Activated CD4-positive, alpha-beta T cell treated with anti-CD3 and anti-CD28 coated beads, Interleukin-2, amount 50 U/mL, for 1 hour (primary cell): ENCODE measurements around the gene PLCB1.

Experiments
- DNase-seq: peaks from one replicate; pipeline ENCODE4 v3.0.0-alpha.2; 2020

The PLCB1 gene

DNA sequence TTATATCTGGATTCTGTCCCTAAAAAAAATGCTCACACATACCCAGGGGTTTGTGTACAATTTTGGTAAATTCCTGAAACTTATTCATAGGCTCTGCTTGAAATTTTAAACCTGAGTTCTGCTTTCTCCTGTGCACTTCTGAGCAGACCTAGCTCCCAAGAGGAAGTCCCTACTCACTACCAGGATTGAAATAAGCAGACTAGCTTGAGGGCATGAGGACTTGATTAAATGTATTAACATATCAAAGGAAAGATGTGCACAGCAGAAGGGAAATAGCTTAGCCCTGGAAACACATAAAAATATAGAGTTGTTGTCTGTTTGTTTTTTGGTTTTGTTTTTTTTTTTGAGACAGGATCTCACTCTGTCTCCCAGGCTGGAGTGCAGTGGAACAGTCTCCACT lies 785.0 kb downstream of the PLCB1 start:
- DNase-seq, result no peak

DNA sequence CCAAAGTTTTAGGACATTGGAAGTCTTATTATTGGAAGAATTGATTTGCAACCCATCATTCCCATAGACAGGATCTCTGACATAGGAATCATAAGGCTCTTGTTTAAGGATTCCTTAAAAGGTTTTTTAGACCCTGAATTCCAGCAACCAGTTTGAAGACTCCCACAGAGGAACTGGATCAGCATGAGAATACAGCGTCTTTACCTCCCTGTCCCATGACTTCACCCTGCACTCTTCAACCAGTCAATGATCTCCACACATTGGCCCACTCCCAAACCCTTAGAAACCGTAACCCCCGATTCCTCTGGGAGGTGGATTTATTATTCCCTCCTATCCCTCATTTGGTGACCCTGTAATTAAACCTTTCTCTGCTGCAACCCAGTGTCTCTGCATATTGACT lies 786.1 kb downstream of the PLCB1 start:
- no peak for DNase-seq

DNA sequence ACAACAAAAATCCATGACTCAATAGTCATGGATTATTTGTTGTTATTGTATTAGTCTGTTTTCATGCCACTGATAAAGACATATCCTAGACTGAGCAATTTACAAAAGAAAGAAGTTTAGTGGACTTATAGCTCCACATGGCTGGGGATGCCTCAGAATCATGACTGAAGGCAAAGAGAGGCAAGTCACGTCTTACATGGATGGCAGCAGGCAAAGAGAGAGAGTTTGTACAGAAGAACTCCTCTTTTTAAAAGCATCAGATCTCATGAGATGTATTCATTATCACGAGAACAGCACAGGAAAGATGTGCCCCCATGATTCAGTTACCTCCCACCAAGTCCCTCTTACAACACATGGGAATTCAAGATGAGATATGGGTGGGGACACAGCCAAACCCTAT lies 792.5 kb downstream of the PLCB1 start:
- no peak for DNase-seq

DNA sequence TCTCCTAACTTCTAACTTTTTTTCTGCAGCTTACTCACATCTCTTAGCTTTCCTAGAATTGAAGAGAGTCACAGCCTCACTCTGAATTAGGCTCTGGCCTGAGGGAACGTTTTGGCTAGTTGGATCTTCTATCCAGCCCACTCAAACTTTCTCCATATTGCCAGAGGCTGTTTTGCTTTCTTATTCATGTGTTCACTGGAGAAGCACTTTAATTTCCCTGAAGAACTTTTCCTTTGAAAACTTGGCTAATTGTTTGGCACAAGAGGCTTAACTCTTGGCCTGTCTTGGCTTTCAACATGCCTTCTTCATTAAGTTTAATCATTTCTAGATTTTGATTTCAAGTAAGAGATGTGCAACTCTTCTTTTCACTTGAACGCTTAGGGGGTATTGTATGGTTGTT lies 798.7 kb downstream of the PLCB1 start:
- DNase-seq, result no peak

DNA sequence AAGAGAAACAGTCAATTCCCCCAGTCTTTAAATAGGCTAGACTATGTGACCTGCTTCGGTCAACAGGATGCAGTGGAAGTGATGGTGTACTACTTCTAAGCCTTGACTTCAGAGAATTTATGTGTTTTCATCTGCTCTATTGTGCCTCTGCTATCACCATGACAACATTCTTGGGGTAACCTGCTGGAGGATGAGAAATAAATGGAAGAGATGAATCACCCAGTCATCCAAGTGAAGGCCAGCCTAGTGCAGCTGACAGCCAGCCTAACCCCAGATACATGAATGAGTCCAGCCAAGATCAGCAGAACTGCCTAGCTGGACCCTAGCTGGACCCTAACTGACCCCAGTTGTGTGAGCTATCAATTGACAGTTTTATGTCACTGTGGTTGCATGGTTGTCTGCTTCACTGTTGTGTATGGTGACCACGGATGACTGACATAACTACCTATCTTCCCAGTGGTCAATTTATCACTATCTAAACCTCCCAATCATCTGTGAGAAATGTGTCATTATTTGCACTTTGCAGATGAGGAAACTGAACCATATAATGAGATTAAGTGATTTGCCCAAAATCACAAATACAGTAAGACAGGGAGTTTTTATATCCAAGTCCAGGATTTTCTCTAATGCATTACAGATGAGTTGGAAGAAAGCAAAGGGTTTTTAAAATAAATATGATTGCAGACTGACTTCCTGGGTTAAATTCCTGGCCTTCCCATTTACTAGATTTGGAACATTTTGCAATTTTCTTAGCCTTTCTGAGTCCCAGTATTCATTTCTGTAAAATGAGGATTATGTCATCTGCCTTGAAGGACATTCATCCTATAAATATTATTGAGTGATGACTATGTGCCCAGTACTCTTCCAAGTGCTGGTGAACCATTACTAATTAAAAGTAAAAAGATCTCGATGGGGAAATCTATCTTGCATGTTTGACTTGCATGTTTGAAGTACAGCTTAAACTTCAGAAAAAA lies 800.4 kb downstream of the PLCB1 start:
- no peak for DNase-seq

DNA sequence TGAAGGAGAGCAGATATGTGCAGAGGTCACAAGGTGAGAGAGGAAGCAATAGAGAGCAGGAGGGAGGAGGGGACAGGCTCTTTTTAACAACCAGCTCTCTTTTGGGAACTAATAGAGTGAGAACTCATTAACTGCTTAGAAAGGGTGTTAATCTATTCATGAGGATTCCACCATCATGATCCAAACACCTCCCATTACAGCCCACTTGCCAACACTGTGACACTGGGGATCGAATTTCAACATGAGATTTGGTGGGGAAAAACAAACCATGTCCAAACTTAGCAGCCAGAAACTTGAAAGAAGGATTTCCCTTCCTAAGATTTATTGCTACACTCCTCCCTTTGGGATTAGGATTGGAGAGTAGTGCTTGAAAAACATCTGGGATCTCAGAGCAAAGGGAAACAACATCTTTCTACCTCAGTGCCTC lies 801.3 kb downstream of the PLCB1 start:
- no peak for DNase-seq

DNA sequence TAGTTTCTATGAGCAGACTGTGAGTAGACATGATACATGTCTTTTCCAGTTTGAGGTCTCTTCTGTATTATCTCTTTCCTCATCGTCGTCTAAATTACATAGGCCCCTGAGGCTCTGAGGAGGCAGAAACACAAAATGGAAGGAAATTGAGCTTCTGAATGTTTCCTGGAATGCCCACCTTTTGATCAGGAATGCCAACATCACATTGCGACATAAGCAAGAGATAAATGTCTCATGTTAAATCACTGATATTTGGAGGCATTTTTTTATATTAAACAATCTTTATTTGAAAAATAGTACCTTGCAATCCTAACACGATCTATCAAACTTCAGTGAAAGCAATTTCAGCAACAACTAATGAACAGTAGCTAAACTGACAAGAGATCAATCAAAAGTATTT lies 802.3 kb downstream of the PLCB1 start:
- no peak for DNase-seq
